ENCODE data around the gene MGRN1. TPM values are rescaled to one million over a fixed set of nuclear protein-coding genes. Genes with fewer than 3 reads are reported as not detected.

Gene MGRN1
- total RNA-seq, 8 experiments from 2014 or later: 16.3 to 69.6 (median 34.5) TPM

DNA sequence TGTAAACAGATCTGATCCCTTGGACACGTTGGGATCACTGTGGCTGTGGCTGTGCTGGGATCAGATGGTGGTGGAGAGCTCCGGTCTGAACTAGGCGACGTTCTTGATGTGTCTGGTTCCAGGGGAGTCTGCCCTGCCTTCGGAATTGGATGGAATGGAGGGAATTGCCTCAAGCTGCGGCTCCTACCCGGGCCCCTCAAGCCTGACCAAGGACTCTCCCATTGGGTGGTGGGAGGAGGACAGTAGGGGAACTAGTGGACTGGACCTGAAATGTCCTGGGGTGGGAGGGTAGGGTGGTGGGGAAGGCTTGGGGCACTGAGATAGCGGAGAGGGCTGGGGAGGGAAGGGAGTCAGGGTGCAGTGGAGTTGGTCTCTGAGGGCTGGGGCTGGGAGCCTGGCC, 6.7 kb upstream of the MGRN1 start:
- 50 to 100% (median 100%) methylated on average over 1 to 2 of the region's 8 CpGs; no CpG with 5 or more reads in 7 of the 10 experiments for WGBS, 10 experiments
- peaks cover 18 to 29% of the 10 kb centered on the region in 2 donors for H3K4me1 ChIP-seq (replicated peaks in 1 of 2)
- in situ Hi-C loops (cut with MboI; ENCODE audit: low pct_unique_long_range_greater_than_20kb in 2 of 9, low sequenced_read_pairs in 9 of 9, unreplicated experiment in 9 of 9): no loop called here
- H3K27ac ChIP-seq: peak overlapping the region in 1 of 2 donors; percentile 98
- no peak for ATAC-seq (replicated peaks in 6 of 8)
- H3K4me3 ChIP-seq: no peak overlapping the region

DNA sequence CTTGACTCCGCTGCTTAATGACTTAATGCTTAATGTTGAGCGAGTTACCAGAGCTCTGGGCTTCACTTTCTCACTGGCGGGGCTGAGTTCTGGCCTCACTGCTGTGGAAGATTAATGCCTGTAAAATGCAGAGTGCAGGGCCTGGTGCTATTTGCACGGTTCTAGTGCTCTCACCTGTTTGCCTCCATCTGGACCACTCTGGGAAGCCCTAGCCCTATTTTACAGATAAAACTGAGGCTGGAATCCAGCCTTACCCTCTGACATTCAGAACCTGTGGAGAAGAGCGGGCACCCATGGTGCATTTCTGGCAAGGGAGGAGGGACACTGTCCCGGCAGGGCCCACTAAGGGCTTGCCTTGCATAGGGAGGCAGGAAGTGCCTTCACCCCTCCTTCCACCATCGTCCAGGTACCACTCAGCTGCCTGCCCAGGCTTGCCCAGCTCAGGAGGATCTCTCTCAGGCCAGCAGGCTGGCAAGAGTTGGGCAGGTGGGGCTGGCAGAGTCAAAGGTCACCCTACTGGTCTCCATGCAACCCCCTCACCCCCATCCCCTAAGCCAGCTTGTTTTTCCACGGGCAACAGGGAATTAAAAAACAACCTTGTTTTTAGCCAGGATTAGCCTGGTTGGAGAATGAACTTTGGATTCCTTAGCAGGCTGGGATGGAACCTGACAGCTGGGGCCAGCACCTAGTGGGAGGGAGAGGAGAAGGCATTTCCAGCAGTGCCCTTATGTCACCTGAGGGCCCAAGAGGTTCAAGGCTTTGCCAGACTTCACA, 5.8 kb upstream of the MGRN1 start:
- peaks cover 11 to 23% of the 10 kb centered on the region in 2 donors for H3K4me1 ChIP-seq (replicated peaks in 1 of 2)
- in situ Hi-C loops (cut with MboI; ENCODE audit: low pct_unique_long_range_greater_than_20kb in 2 of 9, low sequenced_read_pairs in 9 of 9, unreplicated experiment in 9 of 9): no loop called here
- H3K4me3 ChIP-seq: no peak overlapping the region
- no peak for ATAC-seq (replicated peaks in 6 of 8)
- no peak overlapping the region for H3K27ac ChIP-seq
- 67 to 100% (median 89%) methylated on average over 1 to 6 of the region's 8 CpGs; no CpG with 5 or more reads in 3 of the 10 experiments for WGBS, 10 experiments

DNA sequence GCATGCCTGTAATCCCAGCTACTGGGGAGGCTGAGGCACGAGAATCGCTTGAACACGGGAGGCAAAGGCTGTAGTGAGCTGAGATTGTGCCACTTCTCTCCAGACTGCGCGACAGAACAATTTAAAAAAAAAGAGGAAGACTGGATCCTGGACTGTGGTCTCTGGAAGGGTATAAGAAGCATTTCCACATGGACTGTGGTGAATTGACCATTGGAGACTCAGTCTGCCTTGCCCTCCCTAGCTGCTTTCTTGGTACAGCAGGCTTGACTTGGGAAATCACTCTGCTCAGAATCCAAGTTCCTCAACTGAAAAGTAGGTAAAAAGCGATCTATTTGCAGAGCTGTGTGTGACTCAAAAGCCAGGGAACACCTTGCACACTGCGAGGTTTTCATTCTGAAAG, 1.0 kb upstream of the MGRN1 start:
- in situ Hi-C loops (cut with MboI; ENCODE audit: low pct_unique_long_range_greater_than_20kb in 2 of 9, low sequenced_read_pairs in 9 of 9, unreplicated experiment in 9 of 9): no loop called here
- Histone ChIP-seq H3K4me3 (no peak overlapping the region), H3K4me1 (replicated peaks in 1 of 2) (peaks cover 7 to 9% of the 10 kb centered on the region in 2 donors), H3K27ac (no peak overlapping the region)
- no peak for ATAC-seq (replicated peaks in 6 of 8)
- WGBS, 10 experiments: 0 to 100% (median 74%) methylated on average over 1 to 6 of the region's 7 CpGs; no CpG with 5 or more reads in 3 of the 10 experiments

DNA sequence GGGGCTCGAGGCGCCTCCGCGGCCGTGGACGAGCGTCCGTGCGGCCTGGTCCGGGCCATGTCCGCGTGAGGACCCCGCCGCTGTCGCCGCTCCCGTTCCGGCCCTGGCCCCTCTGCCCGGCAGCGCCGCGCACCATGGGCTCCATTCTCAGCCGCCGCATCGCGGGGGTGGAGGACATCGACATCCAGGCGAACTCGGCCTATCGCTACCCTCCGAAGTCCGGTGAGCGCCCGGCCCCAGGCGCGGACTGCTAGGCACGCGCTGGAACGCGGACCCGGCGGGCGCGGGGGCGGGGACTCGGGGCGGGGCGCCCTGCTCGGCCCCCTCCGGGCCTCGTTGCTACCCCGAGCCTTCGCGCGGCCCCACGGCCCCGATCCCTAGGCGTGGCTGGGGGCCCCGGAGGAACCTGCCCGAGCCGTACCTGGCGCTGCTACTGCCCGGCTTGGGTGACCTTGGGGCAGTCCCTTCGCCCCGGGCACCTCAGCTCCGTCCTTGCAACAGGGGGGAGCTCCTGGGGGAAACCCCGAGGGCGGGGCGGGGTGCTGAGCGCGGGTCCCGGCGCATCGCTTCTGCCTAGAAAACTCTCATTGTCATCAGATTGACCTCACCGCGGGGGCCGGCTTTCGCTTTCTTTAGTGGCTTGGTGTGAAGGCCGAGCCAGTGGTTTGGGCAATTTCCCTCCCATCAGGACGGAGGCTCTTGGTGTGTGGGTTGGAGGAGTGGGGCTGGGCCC, 367 bp downstream of the MGRN1 start:
- 0 to 1% (median 0%) methylated on average over 1 to 18 of the region's 80 CpGs; no CpG with 5 or more reads in 7 of the 10 experiments for WGBS, 10 experiments
- H3K27ac ChIP-seq: peak overlapping the region; percentile 91 to 93
- in situ Hi-C loops (cut with MboI; ENCODE audit: low pct_unique_long_range_greater_than_20kb in 2 of 9, low sequenced_read_pairs in 9 of 9, unreplicated experiment in 9 of 9): no loop called here
- peaks cover 7 to 9% of the 10 kb centered on the region in 2 donors for H3K4me1 ChIP-seq (replicated peaks in 1 of 2)
- H3K4me3 ChIP-seq: peak overlapping the region; percentile 59 to 97 (median 75)
- ATAC-seq (replicated peaks in 6 of 8): peak; percentile 48 to 67 (median 52)

DNA sequence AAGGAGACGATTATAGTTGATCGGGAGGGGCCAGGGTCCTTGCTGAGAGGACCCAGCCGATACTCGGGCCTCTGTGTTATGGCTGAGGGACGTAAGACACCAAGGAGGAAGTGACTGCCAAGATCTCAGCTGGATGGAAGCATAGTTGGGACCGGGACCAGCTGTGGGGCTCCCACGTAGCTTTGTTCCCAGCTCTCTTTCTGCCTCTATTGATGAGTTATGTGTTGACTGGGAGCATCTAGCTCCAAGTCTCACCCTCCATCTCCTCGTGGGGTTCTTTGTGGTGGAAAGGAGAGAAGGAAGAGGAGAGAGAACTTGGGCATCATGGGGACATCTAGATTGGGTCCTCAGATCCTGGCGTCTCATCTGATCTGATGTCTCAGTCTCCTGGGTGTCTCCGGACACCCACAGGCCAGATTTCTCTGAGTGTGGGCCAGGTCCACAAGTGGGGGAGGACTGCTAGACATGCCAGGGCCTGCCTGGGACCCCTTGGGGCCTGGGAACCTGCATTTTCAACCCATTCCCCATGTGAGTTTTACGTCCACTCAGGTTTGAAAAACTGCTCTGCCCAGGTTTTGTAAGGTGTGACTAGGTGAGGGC, 1.0 kb downstream of the MGRN1 start:
- peak in 2 of 8 experiments; percentile 0 to 1 for ATAC-seq (replicated peaks in 6 of 8)
- Histone ChIP-seq H3K4me1 (replicated peaks in 1 of 2) (peaks cover 7 to 9% of the 10 kb centered on the region in 2 donors), H3K4me3 (peak overlapping the region; percentile 59 to 97 (median 75)), H3K27ac (peak overlapping the region; percentile 91 to 93)
- WGBS, 10 experiments: 0 to 7% (median 0%) methylated on average over 2 to 9 of the region's 11 CpGs; no CpG with 5 or more reads in 5 of the 10 experiments
- in situ Hi-C loops (cut with MboI; ENCODE audit: low pct_unique_long_range_greater_than_20kb in 2 of 9, low sequenced_read_pairs in 9 of 9, unreplicated experiment in 9 of 9): no loop called here

DNA sequence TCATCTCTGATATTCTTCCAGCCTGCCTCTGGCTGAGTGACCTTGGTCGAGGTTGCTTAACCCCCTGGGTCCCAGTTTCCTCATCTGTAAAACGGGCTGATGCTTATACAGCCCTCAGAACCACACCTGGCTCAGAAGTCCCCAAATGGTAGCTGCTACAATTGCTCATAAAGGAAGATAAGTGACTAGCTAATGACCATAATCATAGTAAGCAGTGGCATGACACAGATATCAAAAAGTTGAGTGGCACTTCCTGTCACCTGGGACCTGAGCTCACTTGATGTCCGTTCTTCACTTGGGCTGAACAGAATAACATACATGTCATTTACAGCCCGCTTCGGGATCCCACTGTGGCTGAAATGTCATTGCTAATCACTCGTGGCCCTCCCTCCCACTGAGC, 1.8 kb downstream of the MGRN1 start:
- H3K4me1 ChIP-seq (replicated peaks in 1 of 2): peaks cover 7 to 9% of the 10 kb centered on the region in 2 donors
- peak overlapping the region in 3 of 5 donors; percentile 59 to 97 (median 75) for H3K4me3 ChIP-seq
- H3K27ac ChIP-seq: no peak overlapping the region
- no peak for ATAC-seq (replicated peaks in 6 of 8)
- in situ Hi-C loops (cut with MboI; ENCODE audit: low pct_unique_long_range_greater_than_20kb in 2 of 9, low sequenced_read_pairs in 9 of 9, unreplicated experiment in 9 of 9): no loop called here
- 63 to 74% (median 67%) methylated on average over 2 to 6 of the region's 6 CpGs; no CpG with 5 or more reads in 5 of the 10 experiments for WGBS, 10 experiments

DNA sequence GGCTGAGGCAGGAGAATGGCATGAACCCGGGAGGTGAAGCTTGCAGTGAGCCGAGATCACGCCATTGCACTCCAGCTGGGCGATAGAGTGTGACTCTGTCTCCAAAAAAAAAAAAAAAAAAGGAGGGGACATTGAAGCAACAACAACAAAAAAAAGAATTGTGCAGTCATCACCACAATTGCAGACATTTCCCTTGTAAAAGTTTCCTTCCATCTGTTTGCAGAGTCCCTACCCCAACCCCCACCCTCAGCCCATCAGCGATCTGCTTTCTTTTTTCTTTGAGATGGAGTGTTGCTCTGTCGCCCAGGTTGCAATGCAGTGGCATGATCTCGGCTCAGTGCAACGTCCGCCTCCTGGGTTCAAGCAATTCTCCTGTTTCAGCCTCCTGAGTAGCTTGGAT, 3.7 kb downstream of the MGRN1 start:
- ATAC-seq (replicated peaks in 6 of 8): no peak
- Histone ChIP-seq H3K4me1 (replicated peaks in 1 of 2) (peaks cover 7 to 9% of the 10 kb centered on the region in 2 donors), H3K4me3 (no peak overlapping the region), H3K27ac (no peak overlapping the region)
- in situ Hi-C loops (cut with MboI; ENCODE audit: low pct_unique_long_range_greater_than_20kb in 2 of 9, low sequenced_read_pairs in 9 of 9, unreplicated experiment in 9 of 9): no loop called here
- 82 to 100% (median 100%) methylated on average over 1 to 7 of the region's 9 CpGs; no CpG with 5 or more reads in 1 of the 10 experiments for WGBS, 10 experiments

DNA sequence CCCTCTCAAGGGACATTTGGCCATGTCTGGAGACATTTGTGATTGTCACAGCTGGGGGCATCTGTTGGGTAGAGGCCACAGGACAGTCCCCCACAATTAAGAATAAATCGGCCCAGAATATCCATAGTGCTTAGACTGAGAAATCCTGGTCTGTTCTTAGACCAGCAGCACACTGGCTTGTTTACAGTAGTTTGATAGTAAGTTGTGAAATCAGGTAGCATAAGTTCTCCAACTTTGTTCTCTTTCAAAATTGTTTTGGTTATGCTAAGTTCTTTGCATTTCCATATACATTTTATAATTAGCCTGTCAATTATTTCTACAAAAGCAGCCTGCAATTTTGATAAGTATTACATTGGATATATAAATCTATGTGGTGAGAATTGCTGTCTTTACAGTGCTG, 6.8 kb downstream of the MGRN1 start:
- H3K4me1 ChIP-seq (replicated peaks in 1 of 2): peaks cover under 1 to 3% of the 10 kb centered on the region in 2 donors
- no peak overlapping the region for H3K27ac ChIP-seq
- H3K4me3 ChIP-seq: no peak overlapping the region
- in situ Hi-C loops (cut with MboI; ENCODE audit: low pct_unique_long_range_greater_than_20kb in 2 of 9, low sequenced_read_pairs in 9 of 9, unreplicated experiment in 9 of 9): no loop called here
- 67 to 100% (median 100%) methylated on average over 1 of the region's 1 CpG; no CpG with 5 or more reads in 3 of the 10 experiments for WGBS, 10 experiments
- ATAC-seq (replicated peaks in 6 of 8): no peak

DNA sequence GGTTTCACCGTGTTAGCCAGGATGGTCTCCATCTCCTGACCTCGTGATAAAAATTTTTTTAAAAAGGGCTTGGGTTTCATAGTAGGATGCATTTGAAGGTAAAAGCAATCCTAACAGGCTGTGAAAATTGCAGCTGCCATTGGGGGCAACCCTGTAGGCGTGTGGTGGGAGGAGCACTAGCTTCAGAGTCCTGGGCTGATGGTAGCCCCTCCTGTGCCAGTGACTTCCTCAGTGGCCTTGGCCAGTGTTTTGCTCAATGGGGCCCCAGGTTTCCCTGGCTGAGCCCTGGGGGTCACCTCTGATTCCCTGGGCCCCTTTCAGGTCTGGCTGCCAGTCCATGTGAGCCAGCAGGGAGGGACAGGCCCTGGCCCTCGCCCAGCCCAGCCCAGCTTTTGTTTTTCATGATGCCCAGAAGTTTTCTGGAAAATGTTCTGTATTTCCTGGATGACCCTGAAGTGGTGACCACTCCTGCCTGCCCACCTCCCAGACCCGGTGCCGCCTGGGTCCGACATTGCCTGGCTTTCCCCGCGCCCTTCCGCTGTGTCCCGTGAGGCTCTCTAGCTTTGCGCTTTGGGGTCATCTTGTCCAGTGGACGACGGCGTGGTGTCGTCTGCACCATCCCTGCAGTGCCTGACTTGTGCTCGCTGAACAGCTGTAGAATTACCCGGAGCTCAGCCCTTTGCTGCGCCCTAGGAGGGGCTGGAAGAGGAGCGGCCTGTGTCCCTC, 9.4 kb downstream of the MGRN1 start:
- Histone ChIP-seq H3K27ac (no peak overlapping the region), H3K4me1 (replicated peaks in 1 of 2) (no peaks in the 10 kb centered on the region), H3K4me3 (no peak overlapping the region)
- WGBS, 10 experiments: 92 to 100% (median 100%) methylated on average over 2 to 17 of the region's 20 CpGs; no CpG with 5 or more reads in 3 of the 10 experiments
- in situ Hi-C loops (cut with MboI; ENCODE audit: low pct_unique_long_range_greater_than_20kb in 2 of 9, low sequenced_read_pairs in 9 of 9, unreplicated experiment in 9 of 9): no loop called here
- no peak for ATAC-seq (replicated peaks in 6 of 8)

DNA sequence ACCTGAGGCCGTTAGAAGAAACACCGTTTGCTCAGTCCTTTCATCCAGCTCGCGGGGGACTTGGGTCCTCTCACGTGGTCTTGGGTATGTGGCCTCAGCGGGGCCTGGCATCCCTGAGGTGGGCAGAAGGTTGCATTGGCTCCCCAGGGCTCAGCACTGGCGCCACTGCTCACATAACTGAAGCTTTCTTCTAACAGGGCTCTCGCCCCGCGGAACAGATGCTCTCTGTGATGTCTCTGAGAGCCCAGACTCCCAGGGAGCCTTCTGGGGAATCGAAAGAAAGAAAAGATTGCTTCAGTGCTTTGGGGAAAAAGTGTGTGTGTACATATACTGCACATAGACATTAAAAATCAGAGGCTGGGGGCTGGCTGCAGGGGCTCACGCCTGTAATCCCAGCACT, 10.1 kb downstream of the MGRN1 start:
- ATAC-seq (replicated peaks in 6 of 8): no peak
- in situ Hi-C loops (cut with MboI; ENCODE audit: low pct_unique_long_range_greater_than_20kb in 2 of 9, low sequenced_read_pairs in 9 of 9, unreplicated experiment in 9 of 9): no loop called here
- Histone ChIP-seq H3K27ac (no peak overlapping the region), H3K4me1 (replicated peaks in 1 of 2) (no peaks in the 10 kb centered on the region), H3K4me3 (no peak overlapping the region)
- WGBS, 10 experiments: 83 to 100% (median 99%) methylated on average over 1 to 7 of the region's 12 CpGs; no CpG with 5 or more reads in 4 of the 10 experiments

DNA sequence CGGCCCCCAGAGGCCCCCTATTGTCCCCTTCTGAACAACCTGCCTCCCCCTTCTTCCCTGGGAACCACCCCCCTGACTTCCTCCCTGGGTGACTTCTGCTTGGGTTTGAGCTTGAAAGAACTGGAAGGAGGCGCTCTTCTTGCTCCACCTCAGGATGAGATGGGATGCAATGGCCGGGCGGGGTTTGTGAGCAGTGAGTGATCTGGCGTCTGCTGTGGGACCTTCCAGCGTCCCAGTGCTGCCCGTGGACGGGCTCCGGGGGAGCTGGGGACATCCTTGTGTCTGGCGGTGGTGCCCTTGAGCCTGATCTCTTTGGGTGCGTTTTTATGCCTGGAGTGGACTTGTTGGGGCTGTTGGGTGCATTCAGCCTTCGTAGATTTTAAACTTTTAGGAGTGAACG, 11.6 kb downstream of the MGRN1 start:
- Histone ChIP-seq H3K4me3 (no peak overlapping the region), H3K4me1 (replicated peaks in 1 of 2) (no peaks in the 10 kb centered on the region), H3K27ac (no peak overlapping the region)
- 71 to 100% (median 89%) methylated on average over 2 to 7 of the region's 13 CpGs; no CpG with 5 or more reads in 6 of the 10 experiments for WGBS, 10 experiments
- in situ Hi-C loops (cut with MboI; ENCODE audit: low pct_unique_long_range_greater_than_20kb in 2 of 9, low sequenced_read_pairs in 9 of 9, unreplicated experiment in 9 of 9): no loop called here
- peak in 2 of 8 experiments; percentile 21 to 38 for ATAC-seq (replicated peaks in 6 of 8)

DNA sequence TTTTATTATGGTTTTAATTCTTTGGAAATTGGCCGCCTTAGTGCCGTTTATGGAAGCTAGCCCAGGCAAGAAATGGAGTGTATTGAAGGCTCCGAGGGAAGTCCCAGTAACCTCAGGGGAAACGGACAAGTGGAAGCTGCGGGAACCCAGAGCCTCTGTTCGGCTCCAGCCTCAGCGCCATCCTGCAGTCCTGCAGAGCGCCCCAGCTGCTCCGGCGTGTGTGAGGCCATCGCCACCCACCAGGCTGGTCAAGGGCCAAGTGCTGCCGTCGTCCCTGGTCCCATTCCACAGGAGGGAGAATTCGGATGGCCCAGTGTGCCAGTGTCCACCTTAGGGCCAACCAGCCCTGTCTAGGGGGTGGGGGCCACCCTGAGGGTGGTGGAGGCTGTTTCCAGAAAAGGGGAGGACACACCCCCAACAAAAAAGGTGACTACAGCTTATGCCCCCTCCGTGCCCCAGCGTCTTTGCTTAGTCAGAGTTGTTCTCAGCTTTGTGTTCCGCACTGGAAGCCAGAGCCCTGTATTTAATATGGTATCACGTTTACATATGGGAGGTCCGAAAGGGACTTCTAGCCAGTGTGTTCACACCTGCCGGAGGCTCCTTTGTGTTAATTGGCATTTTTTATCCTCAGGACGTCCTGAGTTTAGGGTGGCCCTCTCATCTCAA, 13.0 kb downstream of the MGRN1 start:
- Histone ChIP-seq H3K4me1 (replicated peaks in 1 of 2) (no peaks in the 10 kb centered on the region), H3K4me3 (no peak overlapping the region), H3K27ac (no peak overlapping the region)
- ATAC-seq (replicated peaks in 6 of 8): no peak
- 36 to 100% (median 84%) methylated on average over 1 to 12 of the region's 21 CpGs; no CpG with 5 or more reads in 2 of the 10 experiments for WGBS, 10 experiments
- in situ Hi-C loops (cut with MboI; ENCODE audit: low pct_unique_long_range_greater_than_20kb in 2 of 9, low sequenced_read_pairs in 9 of 9, unreplicated experiment in 9 of 9): no loop called here

Measured in motor neuron (in vitro differentiated cells).